CD4-positive, CD25-positive, alpha-beta regulatory T cell (primary cell): ENCODE measurements around the gene MAPKAP1. TPM values are rescaled to one million over a fixed set of nuclear protein-coding genes. Genes with fewer than 3 reads are reported as not detected.
A peak's percentile ranks its signal among the peaks of the same experiment; 100 is the strongest.

Source experiments
- ATAC-seq, 2 donors: fragments of 150-1000 bp; cut with Tn5 transposase; one replicate each; pipeline ENCODE4 v1.10.0; 2021; ENCODE audit warnings: low read depth in 2 of 2, moderate number of reproducible peaks in 2 of 2, moderate library complexity in 1 of 2
- DNase-seq, 3 donors: peaks; one replicate each; pipeline versions ENCODE4 v3.0.0 to v3.0.0-alpha.2; 2012 to 2022; ENCODE audit warnings: mixed read lengths in 1 of 3
- H3K27ac ChIP-seq: one replicate; pipeline ENCODE4 v1.7.0; 2013; ENCODE audit warnings: mild to moderate bottlenecking, low read length; ENCODE audit not compliant: insufficient read depth, poor library complexity, severe bottlenecking
- H3K27me3 ChIP-seq: one replicate; pipeline ENCODE4 v1.7.0; 2013; ENCODE audit warnings: low read length; ENCODE audit not compliant: control insufficient read depth, insufficient read depth
- H3K36me3 ChIP-seq: one replicate; pipeline ENCODE4 v1.7.0; 2013; ENCODE audit warnings: mild to moderate bottlenecking, low read length, moderate library complexity; ENCODE audit not compliant: control insufficient read depth, insufficient read depth
- H3K4me1 ChIP-seq: 2 replicates; pipeline ENCODE4 v1.7.0; 2013; ENCODE audit warnings: mild to moderate bottlenecking, low read length; ENCODE audit not compliant: insufficient read depth, control insufficient read depth, poor library complexity, severe bottlenecking
- H3K4me3 ChIP-seq: one replicate; pipeline ENCODE4 v1.7.0; 2013; ENCODE audit warnings: low read depth, mild to moderate bottlenecking, low read length, moderate library complexity
- H3K9me3 ChIP-seq, 2 experiments: 1 replicate in 1 of 2; 2 replicates in 1 of 2; pipeline ENCODE4 v1.7.0; 2013; ENCODE audit warnings: low read length in 2 of 2, mild to moderate bottlenecking in 1 of 2, moderate library complexity in 1 of 2; ENCODE audit not compliant: control insufficient read depth in 2 of 2
- H3K27ac Mint-ChIP-seq, 3 donors: one replicate each; pipeline ENCODE4 v1.8.0; 2020 to 2022; ENCODE audit warnings: mild to moderate bottlenecking in 3 of 3, mixed read lengths in 3 of 3, moderate library complexity in 2 of 3
- H3K27me3 Mint-ChIP-seq: one replicate; pipeline ENCODE4 v1.8.0; 2022; ENCODE audit warnings: mild to moderate bottlenecking, mixed read lengths
- H3K36me3 Mint-ChIP-seq: one replicate; pipeline ENCODE4 v1.8.0; 2020; ENCODE audit warnings: mixed read lengths
- H3K4me1 Mint-ChIP-seq, 4 donors: one replicate each; pipeline ENCODE4 v1.8.0; 2020 to 2022; ENCODE audit warnings: mixed read lengths in 4 of 4, mild to moderate bottlenecking in 1 of 4
- H3K4me3 Mint-ChIP-seq, 4 donors: one replicate each; pipeline ENCODE4 v1.8.0; 2020 to 2022; ENCODE audit warnings: mild to moderate bottlenecking in 4 of 4, mixed read lengths in 4 of 4, moderate library complexity in 3 of 4
- H3K9me3 Mint-ChIP-seq, 7 donors: one replicate each; pipeline ENCODE4 v1.8.0; 2020 to 2022; ENCODE audit warnings: mixed read lengths in 7 of 7, mild to moderate bottlenecking in 3 of 7, moderate library complexity in 2 of 7
- polyA plus RNA-seq, 4 donors: library from polyadenylated mRNA; unstranded; fragments of 300-500 nt; fragmentation: Illumina TruSeq; gene quantifications; one replicate each; pipeline ENCODE4 v1.2.3, GENCODE V29; 2021
- total RNA-seq: library from RNA; stranded (reverse); gene quantifications from one replicate; pipeline ENCODE4 v1.2.3, GENCODE V29; 2022

Gene MAPKAP1
- 49.7 TPM for total RNA-seq
- 10 to 100 TPM; 40.8 to 53.2 (median 46.6) TPM for polyA plus RNA-seq

- peak; percentile 99 for ATAC-seq
- Histone ChIP-seq H3K4me3 (peak within 1 kb of the TSS; percentile 77), H3K36me3 (no peaks in the 10 kb centered on the region), H3K4me1 (peaks cover 18% of the 10 kb centered on the region), H3K27me3 (no peaks in the 10 kb centered on the region), H3K9me3 (no peaks in the 10 kb centered on the region), H3K27ac (peak within 1 kb of the TSS; percentile 75)
- peaks cover 11% of the 10 kb centered on the region for H3K36me3 Mint-ChIP-seq
- no peaks in the 10 kb centered on the region for H3K27me3 Mint-ChIP-seq
- peak within 1 kb of the TSS; percentile 86 to 90 (median 86) for H3K27ac Mint-ChIP-seq
- no peaks in the 10 kb centered on the region for H3K9me3 Mint-ChIP-seq
- H3K4me3 Mint-ChIP-seq, result peak within 1 kb of the TSS; percentile 86 to 91 (median 88)
- H3K4me1 Mint-ChIP-seq, result peaks cover 20 to 57% (median 33%) of the 10 kb centered on the region in 4 donors
- DNase-seq, result peak; percentile 81 to 93 (median 88)
Measured at GRCh38 chr9:125706651-125707471, at the start of gene MAPKAP1. Gene MAPKAP1, minus strand, starts transcription at chr9:125707208. Its CDS starts 34,634 bp downstream, at chr9:125672574.

GRCh38 chr9:125756518-125756917, 49.5 kb upstream of the MAPKAP1 start:
- Histone ChIP-seq H3K27ac (no peak overlapping the region), H3K4me1 (no peaks in the 10 kb centered on the region), H3K36me3 (no peaks in the 10 kb centered on the region), H3K27me3 (no peaks in the 10 kb centered on the region), H3K9me3 (no peaks in the 10 kb centered on the region), H3K4me3 (no peak overlapping the region)
- Mint-ChIP-seq H3K4me1 (peaks cover 9 to 18% (median 14%) of the 10 kb centered on the region in 4 donors), H3K9me3 (no peaks in the 10 kb centered on the region), H3K36me3 (no peaks in the 10 kb centered on the region), H3K4me3 (no peak overlapping the region), H3K27ac (no peak overlapping the region), H3K27me3 (no peaks in the 10 kb centered on the region)
- no peak for ATAC-seq
- DNase-seq, result no peak

GRCh38 chr9:125755340-125755739, 48.3 kb upstream of the MAPKAP1 start:
- H3K4me1 Mint-ChIP-seq, result peaks cover 12 to 25% (median 18%) of the 10 kb centered on the region in 4 donors
- no peak overlapping the region for H3K4me3 Mint-ChIP-seq
- H3K9me3 ChIP-seq, result no peaks in the 10 kb centered on the region
- no peaks in the 10 kb centered on the region for H3K4me1 ChIP-seq
- no peaks in the 10 kb centered on the region for H3K27me3 Mint-ChIP-seq
- no peak for ATAC-seq
- no peak overlapping the region for H3K4me3 ChIP-seq
- H3K27me3 ChIP-seq, result no peaks in the 10 kb centered on the region
- DNase-seq, result no peak
- H3K27ac ChIP-seq, result no peak overlapping the region
- H3K27ac Mint-ChIP-seq, result no peak overlapping the region
- H3K9me3 Mint-ChIP-seq, result no peaks in the 10 kb centered on the region
- H3K36me3 Mint-ChIP-seq, result no peaks in the 10 kb centered on the region
- H3K36me3 ChIP-seq, result no peaks in the 10 kb centered on the region

- peaks cover 15 to 24% (median 20%) of the 10 kb centered on the region in 4 donors for H3K4me1 Mint-ChIP-seq
Measured at GRCh38 chr9:125754096-125754495, 47.1 kb upstream of the MAPKAP1 start.

GRCh38 chr9:125752070-125752628, 45.1 kb upstream of the MAPKAP1 start:
- H3K27ac ChIP-seq, result no peak overlapping the region

More at GRCh38 chr9:125754096-125754495, 47.1 kb upstream of the MAPKAP1 start:
- no peak overlapping the region for H3K27ac Mint-ChIP-seq
- no peaks in the 10 kb centered on the region for H3K27me3 ChIP-seq
- ATAC-seq (no peak), DNase-seq (no peak)
- H3K9me3 Mint-ChIP-seq, result no peaks in the 10 kb centered on the region
- no peaks in the 10 kb centered on the region for H3K27me3 Mint-ChIP-seq
- no peak overlapping the region for H3K4me3 Mint-ChIP-seq
- H3K4me3 ChIP-seq, result no peak overlapping the region
- H3K27ac ChIP-seq, result no peak overlapping the region
- no peaks in the 10 kb centered on the region for H3K4me1 ChIP-seq
- H3K36me3 ChIP-seq, result no peaks in the 10 kb centered on the region
- H3K36me3 Mint-ChIP-seq, result no peaks in the 10 kb centered on the region
- no peaks in the 10 kb centered on the region for H3K9me3 ChIP-seq

GRCh38 chr9:125750627-125751011, 43.6 kb upstream of the MAPKAP1 start:
- Histone ChIP-seq H3K9me3 (no peaks in the 10 kb centered on the region), H3K27me3 (no peaks in the 10 kb centered on the region), H3K4me3 (no peak overlapping the region), H3K36me3 (no peaks in the 10 kb centered on the region), H3K27ac (no peak overlapping the region), H3K4me1 (peaks cover 15% of the 10 kb centered on the region)
- peaks cover 12 to 34% (median 20%) of the 10 kb centered on the region in 4 donors for H3K4me1 Mint-ChIP-seq
- no peak for ATAC-seq
- H3K27ac Mint-ChIP-seq, result peak overlapping the region in 2 of 3 donors; percentile 1 to 27
- H3K36me3 Mint-ChIP-seq, result no peaks in the 10 kb centered on the region
- peaks cover 7% of the 10 kb centered on the region for H3K27me3 Mint-ChIP-seq
- H3K9me3 Mint-ChIP-seq, result peaks cover 0 to 2% (median 0%) of the 10 kb centered on the region in 7 donors
- H3K4me3 Mint-ChIP-seq, result peak overlapping the region in 2 of 4 donors; percentile 41 to 94
- no peak for DNase-seq

More at GRCh38 chr9:125752070-125752628, 45.1 kb upstream of the MAPKAP1 start:
- Mint-ChIP-seq H3K27ac (no peak overlapping the region), H3K4me1 (peaks cover 13 to 28% (median 18%) of the 10 kb centered on the region in 4 donors), H3K9me3 (no peaks in the 10 kb centered on the region), H3K27me3 (no peaks in the 10 kb centered on the region), H3K4me3 (no peak overlapping the region), H3K36me3 (no peaks in the 10 kb centered on the region)
- H3K4me3 ChIP-seq, result no peak overlapping the region
- no peaks in the 10 kb centered on the region for H3K36me3 ChIP-seq
- DNase-seq, result no peak
- peaks cover 11% of the 10 kb centered on the region for H3K4me1 ChIP-seq
- no peaks in the 10 kb centered on the region for H3K27me3 ChIP-seq
- no peaks in the 10 kb centered on the region for H3K9me3 ChIP-seq
- no peak for ATAC-seq

- Histone ChIP-seq H3K4me1 (peaks cover 18% of the 10 kb centered on the region), H3K9me3 (no peaks in the 10 kb centered on the region), H3K4me3 (peak overlapping the region; percentile 89), H3K27ac (no peak overlapping the region), H3K27me3 (no peaks in the 10 kb centered on the region), H3K36me3 (no peaks in the 10 kb centered on the region)
- H3K27ac Mint-ChIP-seq, result peak overlapping the region in 1 of 3 donors; percentile 27
- H3K9me3 Mint-ChIP-seq, result peaks cover 0 to 2% (median 0%) of the 10 kb centered on the region in 7 donors
- H3K4me1 Mint-ChIP-seq, result peaks cover 12 to 38% (median 22%) of the 10 kb centered on the region in 4 donors
- peaks cover 12% of the 10 kb centered on the region for H3K27me3 Mint-ChIP-seq
- no peaks in the 10 kb centered on the region for H3K36me3 Mint-ChIP-seq
- DNase-seq, result no peak
- no peak for ATAC-seq
- peak overlapping the region in 3 of 4 donors; percentile 88 to 94 (median 94) for H3K4me3 Mint-ChIP-seq
Measured at GRCh38 chr9:125749951-125750626, 43.1 kb upstream of the MAPKAP1 start.
